KOPT-K1 (cell line): ENCODE measurements around the gene GJC1.

ENCODE experiments used
- H3K27ac ChIP-seq: fragments of 200-600 bp; sonication (generic); 2 replicates; pipeline ENCODE4 v1.5.1; 2016; ENCODE audit warnings: antibody characterized with exemption, mild to moderate bottlenecking, low read depth, low read length; ENCODE audit not compliant: poor library complexity, severe bottlenecking
- H3K36me3 ChIP-seq: fragments of 200-600 bp; sonication (generic); 2 replicates; pipeline ENCODE4 v1.5.1; 2017; ENCODE audit warnings: antibody characterized with exemption, mild to moderate bottlenecking, low read length, moderate library complexity; ENCODE audit not compliant: insufficient read depth
- H3K9me3 ChIP-seq: fragments of 200-600 bp; sonication (generic); 2 replicates; pipeline ENCODE4 v1.5.1; 2017; ENCODE audit warnings: antibody characterized with exemption, low read length, mild to moderate bottlenecking; ENCODE audit not compliant: insufficient read depth, poor library complexity, severe bottlenecking

The GJC1 gene

DNA sequence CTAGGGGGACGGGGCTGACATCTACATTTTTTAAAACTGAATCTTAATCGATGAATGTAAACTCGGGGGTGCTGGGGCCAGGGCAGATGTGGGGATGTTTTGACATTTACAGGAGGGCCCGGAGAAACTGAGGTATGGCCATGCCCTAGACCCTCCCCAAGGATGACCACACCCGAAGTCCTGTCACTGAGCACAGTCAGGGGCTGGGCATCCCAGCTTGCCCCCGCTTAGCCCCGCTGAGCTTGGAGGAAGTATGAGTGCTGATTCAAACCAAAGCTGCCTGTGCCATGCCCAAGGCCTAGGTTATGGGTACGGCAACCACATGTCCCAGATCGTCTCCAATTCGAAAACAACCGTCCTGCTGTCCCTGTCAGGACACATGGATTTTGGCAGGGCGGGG is 49.9 kb downstream of the GJC1 start:
- no peaks in the 10 kb centered on the region for H3K9me3 ChIP-seq
- no peaks in the 10 kb centered on the region for H3K36me3 ChIP-seq
- H3K27ac ChIP-seq, result no peak overlapping the region

- Histone ChIP-seq H3K9me3 (no peaks in the 10 kb centered on the region), H3K27ac (no peak overlapping the region)
Measured at GRCh38 chr17:44779211-44780025, 50.7 kb downstream of the GJC1 start.

DNA sequence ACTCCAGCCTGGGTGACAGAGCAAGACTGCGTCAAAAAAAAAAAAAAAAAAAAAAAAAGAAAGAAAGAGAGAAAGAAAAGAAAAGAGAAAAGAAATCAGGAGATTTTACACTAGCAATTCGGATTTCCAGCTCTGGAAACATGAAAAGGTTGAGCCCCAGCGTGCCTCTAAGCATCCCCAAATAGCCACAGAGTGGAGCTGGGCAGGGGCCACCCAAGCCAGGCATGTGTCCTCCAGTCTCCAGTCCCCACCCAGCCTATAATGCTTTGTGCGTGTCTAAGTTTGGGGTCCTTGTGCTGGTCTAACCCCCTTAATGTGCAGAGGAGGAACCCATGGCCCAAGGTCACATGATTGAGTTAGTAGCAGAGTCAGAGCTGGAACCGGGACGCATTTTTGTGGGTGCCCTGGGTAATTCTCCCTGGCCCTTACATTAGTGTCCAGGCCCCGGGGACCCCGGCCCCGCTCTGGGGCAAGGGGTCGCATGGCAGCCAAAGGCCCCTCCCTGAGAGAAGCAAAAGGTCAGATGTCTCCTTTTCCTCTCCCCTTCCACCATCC is 51.4 kb downstream of the GJC1 start:
- Histone ChIP-seq H3K9me3 (no peaks in the 10 kb centered on the region), H3K27ac (no peak overlapping the region), H3K36me3 (no peaks in the 10 kb centered on the region)

More at GRCh38 chr17:44779211-44780025, 50.7 kb downstream of the GJC1 start:
- no peaks in the 10 kb centered on the region for H3K36me3 ChIP-seq

- Histone ChIP-seq H3K27ac (no peak overlapping the region), H3K9me3 (no peaks in the 10 kb centered on the region), H3K36me3 (no peaks in the 10 kb centered on the region)
Measured at GRCh38 chr17:44777394-44778348, 52.4 kb downstream of the GJC1 start.

- H3K36me3 ChIP-seq, result no peaks in the 10 kb centered on the region
- H3K27ac ChIP-seq, result no peak overlapping the region
- no peaks in the 10 kb centered on the region for H3K9me3 ChIP-seq
Measured at GRCh38 chr17:44776628-44777393, 53.3 kb downstream of the GJC1 start.

DNA sequence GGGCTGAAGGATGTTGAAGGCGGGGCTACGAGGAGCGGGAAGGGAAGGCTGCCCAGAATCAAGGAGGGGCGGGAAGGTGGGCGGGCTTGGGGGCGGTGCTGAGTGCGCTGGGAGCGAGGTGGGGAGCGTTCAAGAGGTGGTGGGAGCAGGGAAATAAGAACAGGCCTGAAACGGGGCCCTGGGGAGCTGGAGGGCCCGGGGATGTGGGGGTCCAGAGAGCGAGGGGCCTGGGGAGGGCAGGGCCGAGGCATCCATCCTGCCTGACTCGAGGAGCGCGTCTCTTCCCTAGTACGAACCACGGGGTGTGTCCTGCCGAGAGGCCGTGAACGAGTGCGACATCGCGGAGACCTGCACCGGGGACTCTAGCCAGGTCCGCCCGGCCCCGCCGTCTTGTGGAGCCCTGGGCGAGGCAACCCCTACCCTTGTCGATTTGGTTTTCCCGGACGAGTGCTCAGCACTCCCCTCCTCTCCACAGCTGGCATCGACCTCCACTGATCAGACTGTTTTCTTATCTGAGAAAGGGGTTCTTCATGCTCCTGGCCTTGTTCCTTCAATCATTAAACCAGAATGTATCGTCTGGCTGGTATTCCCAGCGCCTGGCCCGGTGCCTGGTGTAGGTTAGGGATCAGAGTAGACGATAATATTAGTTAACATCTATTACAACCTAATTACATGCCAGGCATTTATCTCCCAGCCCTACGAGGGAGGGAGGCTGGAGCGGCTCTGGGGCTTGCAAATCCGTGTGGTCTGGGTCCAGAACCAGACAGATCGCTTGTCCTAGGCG is 54.1 kb downstream of the GJC1 start:
- Histone ChIP-seq H3K36me3 (no peaks in the 10 kb centered on the region), H3K9me3 (no peaks in the 10 kb centered on the region), H3K27ac (no peak overlapping the region)

DNA sequence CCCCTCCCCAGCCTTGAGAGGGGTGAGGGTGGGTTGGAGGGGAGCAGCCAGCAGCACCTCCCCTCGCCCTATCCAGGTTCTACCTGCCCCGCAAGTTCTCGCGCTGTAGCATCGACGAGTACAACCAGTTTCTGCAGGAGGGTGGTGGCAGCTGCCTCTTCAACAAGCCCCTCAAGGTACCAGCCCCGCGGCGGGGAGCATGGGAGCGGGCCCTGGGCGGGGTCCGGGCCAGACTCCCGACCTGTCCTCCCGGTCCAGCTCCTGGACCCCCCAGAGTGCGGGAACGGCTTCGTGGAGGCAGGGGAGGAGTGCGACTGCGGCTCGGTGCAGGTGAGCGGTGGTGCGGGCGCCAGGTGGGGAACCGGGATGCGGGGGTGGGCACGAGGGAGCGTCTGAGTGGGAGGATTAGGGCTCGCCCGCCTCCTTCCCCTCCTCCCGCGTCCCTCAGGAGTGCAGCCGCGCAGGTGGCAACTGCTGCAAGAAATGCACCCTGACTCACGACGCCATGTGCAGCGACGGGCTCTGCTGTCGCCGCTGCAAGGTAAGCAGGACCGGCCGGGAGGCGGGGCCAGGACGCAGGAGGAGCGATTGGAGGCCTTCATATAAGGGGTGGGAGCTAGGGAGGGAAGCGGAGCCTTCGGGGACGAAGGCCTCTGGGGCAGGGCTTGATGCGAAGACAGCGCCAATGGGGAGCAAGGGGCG is 54.8 kb downstream of the GJC1 start:
- H3K9me3 ChIP-seq, result no peaks in the 10 kb centered on the region
- no peaks in the 10 kb centered on the region for H3K36me3 ChIP-seq
- H3K27ac ChIP-seq, result no peak overlapping the region

DNA sequence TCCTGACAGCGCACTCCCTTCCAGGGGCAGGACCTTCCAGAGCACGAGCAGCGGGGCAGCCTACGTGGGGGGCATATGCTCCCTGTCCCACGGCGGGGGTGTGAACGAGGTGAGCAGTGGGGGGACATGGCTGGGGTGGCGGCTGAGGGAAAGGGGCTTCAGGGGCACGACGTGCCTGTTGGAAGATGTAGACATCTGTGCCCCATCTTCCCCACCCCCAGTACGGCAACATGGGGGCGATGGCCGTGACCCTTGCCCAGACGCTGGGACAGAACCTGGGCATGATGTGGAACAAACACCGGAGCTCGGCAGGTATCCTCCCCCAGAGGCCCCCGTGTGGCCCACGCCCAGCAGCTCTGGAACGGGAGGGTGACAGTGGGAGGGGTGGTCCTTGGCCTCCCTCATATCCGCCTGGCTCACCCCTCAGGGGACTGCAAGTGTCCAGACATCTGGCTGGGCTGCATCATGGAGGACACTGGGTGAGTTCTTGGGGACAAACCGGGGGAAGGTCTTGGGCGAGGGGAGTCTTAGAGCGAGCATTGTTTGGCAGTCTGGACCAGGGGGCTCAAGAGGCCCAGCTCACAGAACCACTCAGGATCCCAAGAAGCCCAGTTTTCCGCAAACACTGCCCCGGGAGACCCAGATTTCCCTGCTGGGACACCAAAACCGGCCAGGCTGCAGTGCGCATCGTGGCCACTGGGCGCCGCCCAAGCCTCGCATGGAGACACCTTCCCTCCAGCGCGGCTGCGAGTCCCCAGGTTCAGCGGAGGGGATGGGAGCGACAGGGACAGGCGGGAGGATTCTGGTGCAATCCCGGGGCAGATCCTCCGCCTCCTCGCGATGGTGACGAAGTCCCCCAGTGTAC is 55.6 kb downstream of the GJC1 start:
- Histone ChIP-seq H3K27ac (no peak overlapping the region), H3K9me3 (no peaks in the 10 kb centered on the region), H3K36me3 (no peaks in the 10 kb centered on the region)

DNA sequence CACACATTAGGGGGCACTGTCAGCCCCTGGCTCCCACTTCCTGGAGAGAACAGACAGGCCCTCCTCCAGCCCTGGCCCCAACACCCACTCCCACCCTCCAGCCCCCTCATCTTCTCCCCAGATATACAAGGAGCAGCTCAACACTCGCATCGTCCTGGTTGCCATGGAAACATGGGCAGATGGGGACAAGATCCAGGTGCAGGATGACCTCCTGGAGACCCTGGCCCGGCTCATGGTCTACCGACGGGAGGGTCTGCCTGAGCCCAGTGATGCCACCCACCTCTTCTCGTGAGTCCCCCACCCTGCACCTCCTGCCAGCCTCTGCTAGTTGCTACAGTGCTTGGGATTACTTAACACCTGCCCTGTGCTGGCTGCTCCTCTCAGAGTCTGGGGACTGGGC is 56.9 kb downstream of the GJC1 start:
- no peaks in the 10 kb centered on the region for H3K9me3 ChIP-seq
- no peaks in the 10 kb centered on the region for H3K36me3 ChIP-seq
- no peak overlapping the region for H3K27ac ChIP-seq

- Histone ChIP-seq H3K9me3 (no peaks in the 10 kb centered on the region), H3K36me3 (no peaks in the 10 kb centered on the region), H3K27ac (no peak overlapping the region)
Measured at GRCh38 chr17:44772308-44773045, 57.6 kb downstream of the GJC1 start.

DNA sequence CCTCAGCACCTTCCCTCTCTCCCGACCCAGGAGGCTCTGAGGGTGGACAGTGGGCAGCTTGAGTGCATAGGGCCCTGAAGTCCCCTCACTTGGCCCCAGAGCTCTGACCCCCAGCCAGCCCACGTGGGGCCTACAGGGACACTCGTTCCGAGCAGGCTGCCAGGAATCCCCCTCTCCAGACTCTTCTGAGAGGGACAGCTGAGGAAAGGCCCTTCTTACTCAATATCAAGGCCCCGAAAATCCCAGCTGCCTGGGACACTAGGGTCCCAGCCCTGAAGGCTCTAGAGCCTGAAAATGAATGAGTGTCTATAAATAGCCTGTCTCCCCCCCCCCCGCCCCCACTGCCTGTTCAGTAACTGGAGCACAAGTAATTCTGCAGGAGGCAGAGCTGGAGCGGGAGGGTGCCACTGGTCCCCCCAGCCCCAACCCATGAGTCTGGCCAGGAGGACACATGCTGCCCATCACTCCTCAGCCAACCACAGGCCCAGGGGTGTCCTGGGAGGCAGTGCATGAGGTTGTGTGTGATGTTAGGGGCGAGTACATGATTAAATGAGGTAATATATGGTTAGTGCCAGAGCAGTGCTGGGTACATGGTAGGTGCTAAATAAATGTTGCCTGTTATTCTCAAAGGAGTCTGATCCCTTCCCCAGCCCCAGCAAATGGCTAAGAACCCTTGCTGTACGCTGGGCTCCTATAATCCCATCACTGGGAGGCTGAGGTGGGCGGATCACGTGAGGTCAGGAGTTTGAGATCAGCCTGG is 59.7 kb downstream of the GJC1 start:
- no peak overlapping the region for H3K27ac ChIP-seq
- no peaks in the 10 kb centered on the region for H3K9me3 ChIP-seq
- H3K36me3 ChIP-seq, result no peaks in the 10 kb centered on the region

GRCh38 chr17:44769647-44770084 is 60.4 kb downstream of the GJC1 start:
- Histone ChIP-seq H3K36me3 (no peaks in the 10 kb centered on the region), H3K27ac (no peak overlapping the region), H3K9me3 (no peaks in the 10 kb centered on the region)
